GM12878 (cell line): ENCODE measurements around the gene TRIM6. TPM values are rescaled to one million over a fixed set of nuclear protein-coding genes. Genes with fewer than 3 reads are reported as not detected.

Source experiments
- ATAC-seq: fragments of 200-7000 bp; cut with Tn5 transposase; 3 replicates; pipeline ENCODE4 v1.9.1; 2020; ENCODE audit warnings: mild to moderate bottlenecking, moderate library complexity
- BruUV-seq: library from RNA; stranded (reverse); fragments of 400-500 nt; replicated peaks from 2 replicates; lab custom pipeline; 2021; lab: Mats Ljungman, UMichigan
- CTCF ChIA-PET: fragments of 300-600 bp; sonication (Branson Sonifier 250); formaldehyde crosslinking; extraction: SDS; loops from one replicate; lab custom pipeline; 2021; ENCODE audit warnings: inconsistent platforms; lab: Yijun Ruan, JAX
- POLR2A ChIA-PET: fragments of 350-600 bp; formaldehyde crosslinking; extraction: SDS; loops from one replicate; lab custom pipeline; 2021; ENCODE audit warnings: inconsistent platforms; lab: Charles Lee
- RAD21 ChIA-PET: fragments of 300-600 bp; sonication (Branson Sonifier 250); formaldehyde crosslinking; loops from one replicate; lab custom pipeline; 2023; ENCODE audit warnings: antibody characterized with exemption; ENCODE audit not compliant: unreplicated experiment; lab: Charles Lee
- SMC1A ChIA-PET: fragments of 300-600 bp; sonication (Branson Sonifier 250); formaldehyde crosslinking; loops from one replicate; lab custom pipeline; 2023; ENCODE audit not compliant: unreplicated experiment, uncharacterized antibody; lab: Charles Lee
- DNase-seq: peaks from one replicate; pipeline ENCODE4 v3.0.0-alpha.2; 2011; ENCODE audit warnings: low read depth, low spot score
- FAIRE-seq: peaks from 3 replicates; lab custom pipeline; 2011; peaks lifted over from hg19 to GRCh38; lab: Jason Lieb, UNC
- H2AFZ ChIP-seq: 2 replicates; pipeline ENCODE4 v1.6.0; 2011; ENCODE audit warnings: low read depth, low read length, control low read depth; ENCODE audit not compliant: control insufficient read depth
- H3K27ac ChIP-seq: 2 replicates; pipeline ENCODE4 v1.5.1; 2011; ENCODE audit warnings: control low read depth; ENCODE audit not compliant: control insufficient read depth, insufficient read depth
- H3K27me3 ChIP-seq, 2 experiments: replicated peaks in 1 of 2; 2 replicates each; pipeline versions ENCODE4 v1.6.0 to v1.6.1; 2011; ENCODE audit warnings: low read length in 1 of 2; ENCODE audit not compliant: control insufficient read depth in 2 of 2, insufficient read depth in 2 of 2
- H3K36me3 ChIP-seq, 2 experiments: 2 replicates each; pipeline ENCODE4 v1.5.1; 2011; ENCODE audit warnings: low read length in 1 of 2; ENCODE audit not compliant: control insufficient read depth in 2 of 2, insufficient read depth in 2 of 2
- H3K4me1 ChIP-seq: 2 replicates; pipeline ENCODE4 v1.6.1; 2011; ENCODE audit warnings: mild to moderate bottlenecking, low read length, moderate library complexity, mixed read lengths; ENCODE audit not compliant: control insufficient read depth, insufficient read depth
- H3K4me2 ChIP-seq: 2 replicates; pipeline ENCODE4 v1.6.0; 2011; ENCODE audit warnings: control low read depth; ENCODE audit not compliant: control insufficient read depth, insufficient read depth
- H3K4me3 ChIP-seq: fragments of 200-600 bp; sonication (generic); 2 replicates; pipeline ENCODE4 v1.5.1; 2016
- H3K79me2 ChIP-seq: 2 replicates; pipeline ENCODE4 v1.6.0; 2011; ENCODE audit warnings: low read length; ENCODE audit not compliant: control insufficient read depth, insufficient read depth
- H3K9ac ChIP-seq: 2 replicates; pipeline ENCODE4 v1.8.0; 2011; ENCODE audit warnings: low read length, control low read depth, mixed read lengths; ENCODE audit not compliant: control insufficient read depth, insufficient read depth
- H3K9me3 ChIP-seq: replicated peaks from 3 replicates; pipeline ENCODE4 v1.5.1; 2011; ENCODE audit warnings: mild to moderate bottlenecking, low read length; ENCODE audit not compliant: control insufficient read depth, insufficient read depth
- H4K20me1 ChIP-seq: 2 replicates; pipeline ENCODE4 v1.6.0; 2011; ENCODE audit not compliant: control insufficient read depth, insufficient read depth
- ASH2L ChIP-seq: fragments of 300-600, 200-600 bp; sonication (generic); IDR thresholded peaks from 2 replicates; pipeline ENCODE4 v1.6.1; 2017; ENCODE audit warnings: low read depth, mild to moderate bottlenecking, borderline replicate concordance
- BMI1 ChIP-seq: fragments of 450-650 bp; IDR thresholded peaks from 2 replicates; pipeline ENCODE4 v1.6.1; 2016; ENCODE audit warnings: mild to moderate bottlenecking, moderate library complexity, borderline replicate concordance
- EGR1 ChIP-seq, 2 experiments: IDR thresholded peaks; 1 replicate in 1 of 2; 2 replicates in 1 of 2; pipeline ENCODE4 v1.6.1; 2011 to 2012; ENCODE audit warnings: low read depth in 2 of 2, low read length in 2 of 2, borderline replicate concordance in 1 of 2, mild to moderate bottlenecking in 1 of 2, moderate library complexity in 1 of 2
- ETV6 ChIP-seq, 2 experiments: fragments of 450-650 bp in 1 of 2; IDR thresholded peaks in 1 of 2; conservative IDR thresholded peaks in 1 of 2; 2 replicates each; pipeline ENCODE4 v1.6.1; 2014; ENCODE audit warnings: antibody characterized with exemption in 1 of 2, borderline replicate concordance in 1 of 2, low read depth in 1 of 2, mild to moderate bottlenecking in 1 of 2, moderate library complexity in 1 of 2
- MEF2B ChIP-seq: fragments of 450-650 bp; IDR thresholded peaks from 2 replicates; pipeline ENCODE4 v1.6.1; 2018; ENCODE audit warnings: mild to moderate bottlenecking, moderate library complexity; ENCODE audit not compliant: partially characterized antibody, poor library complexity, severe bottlenecking
- MYB ChIP-seq: fragments of 150-350 bp; IDR thresholded peaks from 2 replicates; pipeline ENCODE4 v1.6.1; 2014; ENCODE audit warnings: mild to moderate bottlenecking, low read depth, low read length, borderline replicate concordance
- POLR2AphosphoS2 ChIP-seq: IDR thresholded peaks from 2 replicates; pipeline ENCODE4 v1.6.1; 2011; ENCODE audit warnings: low read depth, mild to moderate bottlenecking, low read length, improper control_type of control experiment, moderate library complexity
- RBBP5 ChIP-seq: fragments of 200-600 bp; sonication (generic); conservative IDR thresholded peaks from 2 replicates; pipeline ENCODE4 v1.6.1; 2016
- RELA ChIP-seq: fragments of 450-650 bp; IDR thresholded peaks from 2 replicates; pipeline ENCODE4 v1.8.0; 2014; ENCODE audit warnings: borderline replicate concordance; ENCODE audit not compliant: partially characterized antibody
- RFX5 ChIP-seq: IDR thresholded peaks from 2 replicates; pipeline ENCODE4 v1.6.1; 2011; ENCODE audit warnings: low read depth, low read length, improper control_type of control experiment
- SMARCA5 ChIP-seq: fragments of 450-650 bp; IDR thresholded peaks from 2 replicates; pipeline ENCODE4 v1.6.1; 2017; ENCODE audit warnings: mild to moderate bottlenecking
- SPI1 ChIP-seq: IDR thresholded peaks from 2 replicates; pipeline ENCODE4 v1.6.1; 2011; ENCODE audit warnings: low read depth, mild to moderate bottlenecking, low read length, moderate library complexity, borderline replicate concordance; ENCODE audit not compliant: insufficient read depth
- SREBF1 ChIP-seq: IDR thresholded peaks from 2 replicates; pipeline ENCODE4 v1.6.1; 2012; ENCODE audit warnings: mild to moderate bottlenecking, low read length
- SRF ChIP-seq, 2 experiments: IDR thresholded peaks; 2 replicates each; pipeline ENCODE4 v1.6.1; 2011; ENCODE audit warnings: low read depth in 2 of 2, low read length in 2 of 2, mild to moderate bottlenecking in 1 of 2, moderate library complexity in 1 of 2
- TAF1 ChIP-seq: IDR thresholded peaks from 2 replicates; pipeline ENCODE4 v1.6.1; 2011; ENCODE audit warnings: mild to moderate bottlenecking, low read depth, low read length, borderline replicate concordance
- WGBS: methylation state at CpG from one replicate; pipeline ENCODE4 v1.1.6; 2016; ENCODE audit warnings: low lambda C conversion rate; ENCODE audit not compliant: insufficient replicate concordance, insufficient coverage; ENCODE audit errors: missing lambda C conversion rate; 5-methylcytosine and 5-hydroxymethylcytosine counted together
- in situ Hi-C: fragments of 300-500 bp; cut with MboI; formaldehyde crosslinking; loops from 9 replicates; pipeline ENCODE4 v1.14.3; 2018; ENCODE audit warnings: mixed read lengths
- intact Hi-C: fragments of 100-400 bp; cut with micrococcal nuclease; formaldehyde crosslinking; loops from one replicate; pipeline ENCODE4 v1.14.2; 2022; ENCODE audit not compliant: unreplicated experiment
- polyA plus RNA-seq, 11 experiments: library from polyadenylated mRNA; depleted of rRNA in 4 of 11; unstranded in 6 of 11; stranded (reverse) in 5 of 11; fragments of >200 nt; fragmentation: Nextera tagmentation in 4 of 11; fragmentation: Illumina TruSeq in 1 of 11; extraction: Ambion mirVana in 4 of 11; extraction: Trizol in 1 of 11; gene quantifications; 1 replicate in 1 of 11; 2 replicates in 10 of 11; pipeline versions ENCODE4 v1.2.1 to v1.2.3, GENCODE V29; 2011 to 2016; ENCODE audit warnings: inconsistent platforms in 2 of 11, missing spikeins in 2 of 11, low read depth in 1 of 11
- total RNA-seq, 4 experiments: library from RNA; depleted of rRNA in 3 of 4; stranded (reverse); fragments of >200 nt in 3 of 4; fragmentation: Illumina TruSeq in 1 of 4; extraction: Trizol in 1 of 4; gene quantifications; 2 replicates each; pipeline versions ENCODE4 v1.2.1 to v1.2.3, GENCODE V29; 2013 to 2021
- TF ChIP-seq, protein P1 (sequence below): IDR thresholded peaks from 2 replicates; pipeline ENCODE4 v1.6.1; 2012; ENCODE audit warnings: improper control_type of control experiment, low read depth, low read length; ENCODE audit not compliant: insufficient replicate concordance
- TF ChIP-seq, protein P2 (sequence below): fragments of 450-650 bp; IDR thresholded peaks from 2 replicates; pipeline ENCODE4 v1.6.1; 2018; ENCODE audit warnings: mild to moderate bottlenecking, low read depth, moderate library complexity; ENCODE audit not compliant: partially characterized antibody

TRIM6 gene
- total and polyA plus RNA-seq, 10 of the 15 experiments (the other 5 are each of a cell fraction or from before 2014, with no cell fraction given): 1.4 to 6.8 (median 4.2) TPM

GRCh38 chr11:5548440-5548839 is 48.0 kb upstream of the TRIM6 start, which contains the start of gene OR52H1:
OR52H1 (minus strand) TSS chr11:5548540; CDS start chr11:5545505, 3,035 bp downstream.
- ChIA-PET POLR2A (no interaction called here), SMC1A (interaction anchor here (1.5 kb wide), 1 partner anchor 10 kb away, joined by 5 read pairs; no protein-coding TSS in a partner anchor), RAD21 (interaction anchor here (0.5 to 1.8 kb wide), 2 partner anchors 141 to 352 kb away, joined by 3 to 4 read pairs; partner anchors contain the start of gene TRIM22), CTCF (interaction anchor here (1.6 kb wide), 1 partner anchor 72 kb away, joined by 6 read pairs; no protein-coding TSS in a partner anchor)
- no peak; the same call in 2 of the 3 replicates for ATAC-seq
- no peaks in the 10 kb centered on the region for H3K4me1 ChIP-seq
- H3K79me2 ChIP-seq: no peaks in the 10 kb centered on the region
- no peak within 1 kb of the TSS for H3K4me3 ChIP-seq
- no peak within 1 kb of the TSS for H3K27ac ChIP-seq
- H3K36me3 ChIP-seq: no peaks in the 10 kb centered on the region
- H3K9me3 ChIP-seq: no peaks in the 10 kb centered on the region
- H3K27me3 ChIP-seq: no peaks in the 10 kb centered on the region
- no TSS peak for BruUV-seq
- no peaks in the 10 kb centered on the region for H4K20me1 ChIP-seq
- in situ Hi-C loops (no loop called here), intact Hi-C loops (no loop called here)
- FAIRE-seq: no peak
- no peak within 1 kb of the TSS for H3K9ac ChIP-seq
- H3K4me2 ChIP-seq: no peak within 1 kb of the TSS
- WGBS: 0% methylated on average over 1 of the region's 1 CpG
- DNase-seq: no peak
- H2AFZ ChIP-seq: no peak within 1 kb of the TSS
- TF ChIP-seq ASH2L (no peak), SPI1 (no peak), POLR2AphosphoS2 (no peak), ETV6 (conservative IDR thresholded peaks at IDR 0.05 in 1 of 2, IDR thresholded peaks at IDR 0.05 in 1 of 2; ENCODE audit: borderline replicate concordance in 1 of 2, low read depth in 1 of 2) (no peak), MYB (no peak), SRF (IDR thresholded peaks at IDR 0.05; ENCODE audit: low read depth in 2 of 2, low read length in 2 of 2) (no peak), RFX5 (no peak), SMARCA5 (no peak), MEF2B (no peak), EGR1 (IDR thresholded peaks at IDR 0.05; ENCODE audit: borderline replicate concordance in 1 of 2, low read depth in 2 of 2, low read length in 2 of 2) (no peak), RELA (no peak), TAF1 (no peak), SREBF1 (no peak), BMI1 (no peak), RBBP5 (no peak)
- TF ChIP-seq, protein P1, sequence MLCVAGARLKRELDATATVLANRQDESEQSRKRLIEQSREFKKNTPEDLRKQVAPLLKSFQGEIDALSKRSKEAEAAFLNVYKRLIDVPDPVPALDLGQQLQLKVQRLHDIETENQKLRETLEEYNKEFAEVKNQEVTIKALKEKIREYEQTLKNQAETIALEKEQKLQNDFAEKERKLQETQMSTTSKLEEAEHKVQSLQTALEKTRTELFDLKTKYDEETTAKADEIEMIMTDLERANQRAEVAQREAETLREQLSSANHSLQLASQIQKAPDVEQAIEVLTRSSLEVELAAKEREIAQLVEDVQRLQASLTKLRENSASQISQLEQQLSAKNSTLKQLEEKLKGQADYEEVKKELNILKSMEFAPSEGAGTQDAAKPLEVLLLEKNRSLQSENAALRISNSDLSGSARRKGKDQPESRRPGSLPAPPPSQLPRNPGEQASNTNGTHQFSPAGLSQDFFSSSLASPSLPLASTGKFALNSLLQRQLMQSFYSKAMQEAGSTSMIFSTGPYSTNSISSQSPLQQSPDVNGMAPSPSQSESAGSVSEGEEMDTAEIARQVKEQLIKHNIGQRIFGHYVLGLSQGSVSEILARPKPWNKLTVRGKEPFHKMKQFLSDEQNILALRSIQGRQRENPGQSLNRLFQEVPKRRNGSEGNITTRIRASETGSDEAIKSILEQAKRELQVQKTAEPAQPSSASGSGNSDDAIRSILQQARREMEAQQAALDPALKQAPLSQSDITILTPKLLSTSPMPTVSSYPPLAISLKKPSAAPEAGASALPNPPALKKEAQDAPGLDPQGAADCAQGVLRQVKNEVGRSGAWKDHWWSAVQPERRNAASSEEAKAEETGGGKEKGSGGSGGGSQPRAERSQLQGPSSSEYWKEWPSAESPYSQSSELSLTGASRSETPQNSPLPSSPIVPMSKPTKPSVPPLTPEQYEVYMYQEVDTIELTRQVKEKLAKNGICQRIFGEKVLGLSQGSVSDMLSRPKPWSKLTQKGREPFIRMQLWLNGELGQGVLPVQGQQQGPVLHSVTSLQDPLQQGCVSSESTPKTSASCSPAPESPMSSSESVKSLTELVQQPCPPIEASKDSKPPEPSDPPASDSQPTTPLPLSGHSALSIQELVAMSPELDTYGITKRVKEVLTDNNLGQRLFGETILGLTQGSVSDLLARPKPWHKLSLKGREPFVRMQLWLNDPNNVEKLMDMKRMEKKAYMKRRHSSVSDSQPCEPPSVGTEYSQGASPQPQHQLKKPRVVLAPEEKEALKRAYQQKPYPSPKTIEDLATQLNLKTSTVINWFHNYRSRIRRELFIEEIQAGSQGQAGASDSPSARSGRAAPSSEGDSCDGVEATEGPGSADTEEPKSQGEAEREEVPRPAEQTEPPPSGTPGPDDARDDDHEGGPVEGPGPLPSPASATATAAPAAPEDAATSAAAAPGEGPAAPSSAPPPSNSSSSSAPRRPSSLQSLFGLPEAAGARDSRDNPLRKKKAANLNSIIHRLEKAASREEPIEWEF: no peak
- TF ChIP-seq, protein P2, sequence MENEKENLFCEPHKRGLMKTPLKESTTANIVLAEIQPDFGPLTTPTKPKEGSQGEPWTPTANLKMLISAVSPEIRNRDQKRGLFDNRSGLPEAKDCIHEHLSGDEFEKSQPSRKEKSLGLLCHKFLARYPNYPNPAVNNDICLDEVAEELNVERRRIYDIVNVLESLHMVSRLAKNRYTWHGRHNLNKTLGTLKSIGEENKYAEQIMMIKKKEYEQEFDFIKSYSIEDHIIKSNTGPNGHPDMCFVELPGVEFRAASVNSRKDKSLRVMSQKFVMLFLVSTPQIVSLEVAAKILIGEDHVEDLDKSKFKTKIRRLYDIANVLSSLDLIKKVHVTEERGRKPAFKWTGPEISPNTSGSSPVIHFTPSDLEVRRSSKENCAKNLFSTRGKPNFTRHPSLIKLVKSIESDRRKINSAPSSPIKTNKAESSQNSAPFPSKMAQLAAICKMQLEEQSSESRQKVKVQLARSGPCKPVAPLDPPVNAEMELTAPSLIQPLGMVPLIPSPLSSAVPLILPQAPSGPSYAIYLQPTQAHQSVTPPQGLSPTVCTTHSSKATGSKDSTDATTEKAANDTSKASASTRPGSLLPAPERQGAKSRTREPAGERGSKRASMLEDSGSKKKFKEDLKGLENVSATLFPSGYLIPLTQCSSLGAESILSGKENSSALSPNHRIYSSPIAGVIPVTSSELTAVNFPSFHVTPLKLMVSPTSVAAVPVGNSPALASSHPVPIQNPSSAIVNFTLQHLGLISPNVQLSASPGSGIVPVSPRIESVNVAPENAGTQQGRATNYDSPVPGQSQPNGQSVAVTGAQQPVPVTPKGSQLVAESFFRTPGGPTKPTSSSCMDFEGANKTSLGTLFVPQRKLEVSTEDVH: no peak
